PC-9 (cell line): ENCODE data around the gene NEUROD2. TPM values are rescaled to one million over a fixed set of nuclear protein-coding genes. Genes with fewer than 3 reads are reported as not detected.

Source experiments
- BruUV-seq: library from RNA; stranded (reverse); fragments of 400-500 nt; replicated peaks from 2 replicates; lab custom pipeline; 2021; lab: Mats Ljungman, UMichigan
- CTCF ChIA-PET: fragments of 300-600 bp; sonication (Branson Sonifier 250); formaldehyde crosslinking; loops from one replicate; lab custom pipeline; 2022; ENCODE audit warnings: antibody characterized with exemption; lab: Charles Lee
- POLR2A ChIA-PET: fragments of 300-600 bp; sonication (Branson Sonifier 250); formaldehyde crosslinking; loops from one replicate; lab custom pipeline; 2022; ENCODE audit warnings: antibody characterized with exemption; ENCODE audit not compliant: unreplicated experiment; lab: Charles Lee
- DNase-seq, 2 experiments: peaks; one replicate each; pipeline versions ENCODE4 v3.0.0 to v3.0.0-alpha.2; 2015 to 2022; ENCODE audit warnings: mixed read lengths in 1 of 2
- H2AFZ ChIP-seq: fragments of 200-600 bp; sonication (generic); 2 replicates; pipeline ENCODE4 v1.8.1; 2017; ENCODE audit warnings: antibody characterized with exemption
- H3F3A ChIP-seq: fragments of 200-600 bp; sonication (generic); 2 replicates; pipeline ENCODE4 v1.8.1; 2017; ENCODE audit warnings: antibody characterized with exemption, mild to moderate bottlenecking, low read depth; ENCODE audit not compliant: insufficient read depth
- H3K27ac ChIP-seq: fragments of 200-600 bp; sonication (generic); 2 replicates; pipeline ENCODE4 v1.6.1; 2016; ENCODE audit warnings: mixed run types
- H3K27me3 ChIP-seq: fragments of 200-600 bp; sonication (generic); 2 replicates; pipeline ENCODE4 v1.6.1; 2016; ENCODE audit warnings: low read depth, mixed run types; ENCODE audit not compliant: insufficient read depth
- H3K36me3 ChIP-seq: fragments of 200-600 bp; sonication (generic); 2 replicates; pipeline ENCODE4 v1.6.1; 2016; ENCODE audit warnings: low read depth, mixed run types
- H3K4me1 ChIP-seq: fragments of 200-600 bp; sonication (generic); replicated peaks from 2 replicates; pipeline ENCODE4 v1.6.1; 2016; ENCODE audit warnings: mixed run types; ENCODE audit not compliant: insufficient read depth
- H3K4me2 ChIP-seq: fragments of 200-600 bp; sonication (generic); 2 replicates; pipeline ENCODE4 v1.6.1; 2017; ENCODE audit warnings: mixed run types
- H3K4me3 ChIP-seq: fragments of 200-600 bp; sonication (generic); 2 replicates; pipeline ENCODE4 v1.6.1; 2016; ENCODE audit warnings: mixed run types
- H3K79me2 ChIP-seq: fragments of 200-600 bp; sonication (generic); 2 replicates; pipeline ENCODE4 v1.6.1; 2017; ENCODE audit warnings: low read depth, mixed run types
- H3K9me2 ChIP-seq: fragments of 200-600 bp; sonication (generic); 2 replicates; pipeline ENCODE4 v1.8.1; 2017; ENCODE audit warnings: mild to moderate bottlenecking; ENCODE audit not compliant: insufficient read depth
- H3K9me3 ChIP-seq: fragments of 200-600 bp; sonication (generic); 2 replicates; pipeline ENCODE4 v1.8.1; 2016; ENCODE audit warnings: low read depth; ENCODE audit not compliant: insufficient read depth
- H4K20me1 ChIP-seq: fragments of 200-600 bp; sonication (generic); 2 replicates; pipeline ENCODE4 v1.8.1; 2017; ENCODE audit not compliant: insufficient read depth
- CTCF ChIP-seq: fragments of 200-600 bp; sonication (generic); conservative IDR thresholded peaks from 2 replicates; pipeline ENCODE4 v1.6.1; 2017; ENCODE audit warnings: mixed run types, antibody characterized with exemption, mild to moderate bottlenecking, moderate library complexity
- EZH2 ChIP-seq: fragments of 200-600 bp; sonication (generic); IDR thresholded peaks from 2 replicates; pipeline ENCODE4 v1.8.0; 2017; ENCODE audit warnings: antibody characterized with exemption, low read depth
- intact Hi-C: fragments of 100-400 bp; cut with micrococcal nuclease; formaldehyde crosslinking; loops from one replicate; pipeline ENCODE4 v1.10.0; 2022; ENCODE audit not compliant: unreplicated experiment
- total RNA-seq: library from RNA; stranded (reverse); gene quantifications from 2 replicates; pipeline ENCODE4 v1.2.3, GENCODE V29; 2021

Gene NEUROD2
- total RNA-seq, 1 experiment from 2014 or later: not detected

- Histone ChIP-seq H3K79me2 (no peaks in the 10 kb centered on the region), H4K20me1 (peaks cover 10% of the 10 kb centered on the region; the same call in 1 of the 2 replicates), H3K4me1 (no peaks in the 10 kb centered on the region), H3K36me3 (no peaks in the 10 kb centered on the region), H2AFZ (no peak overlapping the region), H3F3A (no peaks in the 10 kb centered on the region), H3K9me3 (no peaks in the 10 kb centered on the region), H3K27ac (no peak overlapping the region), H3K9me2 (no peaks in the 10 kb centered on the region), H3K4me2 (no peak overlapping the region), H3K27me3 (no peaks in the 10 kb centered on the region), H3K4me3 (no peak overlapping the region)
- ChIA-PET POLR2A (no interaction called here), CTCF (interaction anchor here (1.0 to 2.4 kb wide), 2 partner anchors 32 to 47 kb away, joined by 5 to 7 read pairs; no protein-coding TSS in a partner anchor)
- no TSS peak for BruUV-seq
- no peak for DNase-seq
- TF ChIP-seq EZH2 (no peak), CTCF (no peak)
- intact Hi-C loops: no loop called here
Measured at GRCh38 chr17:39653316-39653661, 45.6 kb upstream of the NEUROD2 start.

GRCh38 chr17:39652587-39653315 is 45.0 kb upstream of the NEUROD2 start:
- intact Hi-C loops: no loop called here
- no TSS peak for BruUV-seq

More at GRCh38 chr17:39652587-39653315, 45.0 kb upstream of the NEUROD2 start:
- Histone ChIP-seq H3K4me1 (no peaks in the 10 kb centered on the region), H3K27ac (no peak overlapping the region), H3K27me3 (no peaks in the 10 kb centered on the region), H3K9me2 (no peaks in the 10 kb centered on the region), H3K4me3 (no peak overlapping the region), H4K20me1 (peaks cover 10% of the 10 kb centered on the region; the same call in 1 of the 2 replicates), H3K9me3 (no peaks in the 10 kb centered on the region), H3K79me2 (no peaks in the 10 kb centered on the region), H3K4me2 (no peak overlapping the region), H3K36me3 (no peaks in the 10 kb centered on the region), H3F3A (no peaks in the 10 kb centered on the region), H2AFZ (no peak overlapping the region)
- no peak for TF ChIP-seq EZH2
- TF ChIP-seq CTCF: no peak
- CTCF ChIA-PET: interaction anchor here (1.8 to 2.4 kb wide), 2 partner anchors 19 to 31 kb away, joined by 4 to 7 read pairs; no protein-coding TSS in a partner anchor
- POLR2A ChIA-PET: interaction anchor here (0.6 kb wide), 1 partner anchor 268 kb away, joined by 4 read pairs; no protein-coding TSS in a partner anchor
- no peak for DNase-seq
